Brain microvascular endothelial cell (primary cell): ENCODE results near the gene ZBBX.

ENCODE experiments used
- DNase-seq: peaks from one replicate; pipeline ENCODE4 v3.0.0-alpha.2; 2020
- H3K27ac ChIP-seq: fragments of 250-450 bp; sonication (Bioruptor Pico); 2 replicates; pipeline ENCODE4 v1.5.1; 2020; ENCODE audit warnings: mild to moderate bottlenecking, moderate library complexity
- H3K27me3 ChIP-seq: fragments of 250-450 bp; sonication (Bioruptor Pico); replicated peaks from 2 replicates; pipeline ENCODE4 v1.5.1; 2020; ENCODE audit warnings: mild to moderate bottlenecking
- H3K36me3 ChIP-seq: fragments of 250-450 bp; sonication (Bioruptor Pico); replicated peaks from 2 replicates; pipeline ENCODE4 v1.5.1; 2020; ENCODE audit warnings: mild to moderate bottlenecking
- H3K4me3 ChIP-seq: 2 replicates; pipeline ENCODE4 v1.5.1; 2011; ENCODE audit warnings: low read depth, mild to moderate bottlenecking, control low read depth, low read length, moderate library complexity
- in situ Hi-C: cut with HindIII; loops from 2 replicates; pipeline ENCODE4 v1.10.0; 2017; ENCODE audit warnings: low sequenced_read_pairs, low pct_ligation_motif_present
- TF ChIP-seq, protein P1 (sequence below): IDR thresholded peaks from 2 replicates; pipeline ENCODE4 v1.5.1; 2011; ENCODE audit warnings: low read depth, mild to moderate bottlenecking, moderate library complexity, low read length, control low read depth, inconsistent platforms; ENCODE audit errors: missing control alignments

The ZBBX gene

DNA sequence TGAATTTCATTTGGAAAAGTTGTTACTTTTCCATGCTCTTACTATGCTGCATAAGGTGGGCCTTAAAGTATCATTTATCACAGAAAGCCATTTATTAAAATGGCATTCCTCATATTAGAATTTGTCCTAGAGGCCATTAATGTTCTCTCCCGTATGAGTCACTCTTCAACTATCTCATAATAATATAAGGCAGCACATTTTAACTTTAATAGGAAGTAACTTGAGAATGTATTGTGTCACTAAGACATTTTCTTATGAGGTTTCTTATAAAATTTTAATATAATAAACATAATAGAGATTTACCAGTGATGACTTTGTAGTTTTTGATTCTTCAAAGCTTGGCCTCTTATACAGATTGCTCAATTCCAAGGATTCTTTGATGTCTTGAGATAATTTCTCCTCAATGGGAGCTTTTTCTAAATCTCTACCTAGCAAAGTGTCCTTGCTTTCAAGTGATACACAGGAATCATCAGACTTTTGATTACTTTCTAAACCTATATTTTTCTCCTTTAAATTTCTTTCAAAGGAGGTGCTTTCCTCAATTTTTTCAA is 74.7 kb downstream of the ZBBX start:
- H3K27me3 ChIP-seq, result no peaks in the 10 kb centered on the region
- H3K27ac ChIP-seq, result no peak overlapping the region
- in situ Hi-C loops, result no loop called here
- TF ChIP-seq, protein P1, sequence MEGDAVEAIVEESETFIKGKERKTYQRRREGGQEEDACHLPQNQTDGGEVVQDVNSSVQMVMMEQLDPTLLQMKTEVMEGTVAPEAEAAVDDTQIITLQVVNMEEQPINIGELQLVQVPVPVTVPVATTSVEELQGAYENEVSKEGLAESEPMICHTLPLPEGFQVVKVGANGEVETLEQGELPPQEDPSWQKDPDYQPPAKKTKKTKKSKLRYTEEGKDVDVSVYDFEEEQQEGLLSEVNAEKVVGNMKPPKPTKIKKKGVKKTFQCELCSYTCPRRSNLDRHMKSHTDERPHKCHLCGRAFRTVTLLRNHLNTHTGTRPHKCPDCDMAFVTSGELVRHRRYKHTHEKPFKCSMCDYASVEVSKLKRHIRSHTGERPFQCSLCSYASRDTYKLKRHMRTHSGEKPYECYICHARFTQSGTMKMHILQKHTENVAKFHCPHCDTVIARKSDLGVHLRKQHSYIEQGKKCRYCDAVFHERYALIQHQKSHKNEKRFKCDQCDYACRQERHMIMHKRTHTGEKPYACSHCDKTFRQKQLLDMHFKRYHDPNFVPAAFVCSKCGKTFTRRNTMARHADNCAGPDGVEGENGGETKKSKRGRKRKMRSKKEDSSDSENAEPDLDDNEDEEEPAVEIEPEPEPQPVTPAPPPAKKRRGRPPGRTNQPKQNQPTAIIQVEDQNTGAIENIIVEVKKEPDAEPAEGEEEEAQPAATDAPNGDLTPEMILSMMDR, result no peak
- no peak for DNase-seq
- no peak overlapping the region for H3K4me3 ChIP-seq
- no peaks in the 10 kb centered on the region for H3K36me3 ChIP-seq

DNA sequence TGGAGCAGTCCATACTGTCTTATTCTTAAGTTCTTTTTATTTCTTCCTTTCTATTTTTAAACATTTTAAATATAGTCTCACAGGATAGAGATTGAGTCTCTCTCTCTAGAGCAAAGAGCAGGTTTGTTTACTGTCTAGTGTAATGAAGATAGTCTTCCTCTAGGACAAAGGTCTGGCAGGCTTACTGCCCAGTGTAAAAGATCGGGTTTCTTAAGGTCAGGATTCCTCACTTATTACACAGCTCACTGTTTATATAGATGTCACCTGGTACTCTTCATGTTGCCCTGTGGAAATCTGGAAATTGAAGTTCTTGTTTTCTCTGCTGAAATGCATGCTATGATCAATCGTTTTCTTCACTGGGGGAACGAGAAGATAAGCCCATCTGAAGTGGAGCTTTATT is 76.0 kb downstream of the ZBBX start:
- DNase-seq, result no peak
- TF ChIP-seq, protein P1, result no peak
- H3K27me3 ChIP-seq, result no peaks in the 10 kb centered on the region
- in situ Hi-C loops, result no loop called here
- no peak overlapping the region for H3K27ac ChIP-seq
- no peak overlapping the region for H3K4me3 ChIP-seq
- no peaks in the 10 kb centered on the region for H3K36me3 ChIP-seq

DNA sequence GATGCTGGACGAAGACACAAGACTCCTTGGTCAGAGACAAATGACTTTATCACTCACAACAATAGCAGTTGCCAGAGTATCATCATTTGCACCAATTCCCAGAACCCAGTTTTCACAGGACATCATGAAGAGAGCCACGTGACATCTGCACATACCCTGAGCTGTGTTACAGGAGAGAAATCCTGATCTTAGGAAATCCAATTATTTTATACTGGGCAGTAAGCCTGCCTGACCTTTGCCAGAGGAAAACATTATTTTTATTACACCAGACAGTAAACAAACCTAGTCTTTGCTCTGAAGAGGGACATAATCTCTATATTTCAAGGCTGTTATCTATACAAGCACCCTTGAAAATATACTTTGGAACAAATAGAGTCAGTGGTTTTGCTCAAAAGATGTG is 77.4 kb downstream of the ZBBX start:
- H3K36me3 ChIP-seq, result no peaks in the 10 kb centered on the region
- H3K27ac ChIP-seq, result no peak overlapping the region
- DNase-seq, result no peak
- in situ Hi-C loops, result no loop called here
- H3K4me3 ChIP-seq, result no peak overlapping the region
- H3K27me3 ChIP-seq, result no peaks in the 10 kb centered on the region
- TF ChIP-seq, protein P1, result no peak

DNA sequence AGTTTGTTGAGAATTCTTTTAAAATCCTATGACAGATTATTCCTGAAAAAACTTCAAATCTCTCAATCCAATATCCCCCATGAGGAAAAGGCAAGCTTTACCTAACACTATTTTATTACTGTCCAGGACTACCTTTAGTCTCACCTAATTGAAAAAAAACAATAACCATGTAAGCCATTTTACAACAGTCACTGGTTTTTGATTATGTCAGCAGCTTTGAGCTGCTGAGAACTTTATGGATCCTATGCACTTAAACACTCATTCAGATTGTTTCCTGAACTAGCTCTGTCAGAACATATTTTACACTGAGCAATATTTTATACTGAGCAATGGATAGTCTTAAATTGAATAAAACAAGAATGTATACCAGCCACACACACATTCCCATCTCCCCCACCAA is 79.9 kb downstream of the ZBBX start:
- H3K36me3 ChIP-seq, result no peaks in the 10 kb centered on the region
- no peaks in the 10 kb centered on the region for H3K27me3 ChIP-seq
- in situ Hi-C loops, result no loop called here
- no peak overlapping the region for H3K4me3 ChIP-seq
- TF ChIP-seq, protein P1, result no peak
- DNase-seq, result no peak
- no peak overlapping the region for H3K27ac ChIP-seq

DNA sequence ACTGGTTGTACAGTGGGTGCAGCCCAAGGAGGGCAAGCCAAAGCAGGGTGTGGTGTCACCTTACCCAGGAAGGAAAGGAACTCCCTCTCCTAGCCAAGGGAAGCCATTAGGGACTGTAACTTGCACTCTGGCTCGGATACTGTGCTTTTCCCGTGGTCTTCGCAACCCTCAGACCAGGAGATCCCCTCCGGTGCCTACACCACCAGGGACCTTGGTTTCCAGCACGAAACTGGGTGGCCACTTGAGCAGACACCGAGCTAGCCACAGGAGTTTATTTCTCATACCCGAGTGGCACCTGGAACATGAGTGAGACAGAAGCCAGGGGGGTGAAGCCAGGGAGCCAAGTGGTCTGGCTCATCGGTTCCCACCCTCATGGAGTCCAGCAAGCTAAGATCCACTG is 90.7 kb downstream of the ZBBX start:
- Histone ChIP-seq H3K36me3 (no peaks in the 10 kb centered on the region), H3K27me3 (no peaks in the 10 kb centered on the region), H3K4me3 (no peak overlapping the region), H3K27ac (no peak overlapping the region)
- TF ChIP-seq, protein P1, result no peak
- DNase-seq, result no peak
- in situ Hi-C loops, result no loop called here

DNA sequence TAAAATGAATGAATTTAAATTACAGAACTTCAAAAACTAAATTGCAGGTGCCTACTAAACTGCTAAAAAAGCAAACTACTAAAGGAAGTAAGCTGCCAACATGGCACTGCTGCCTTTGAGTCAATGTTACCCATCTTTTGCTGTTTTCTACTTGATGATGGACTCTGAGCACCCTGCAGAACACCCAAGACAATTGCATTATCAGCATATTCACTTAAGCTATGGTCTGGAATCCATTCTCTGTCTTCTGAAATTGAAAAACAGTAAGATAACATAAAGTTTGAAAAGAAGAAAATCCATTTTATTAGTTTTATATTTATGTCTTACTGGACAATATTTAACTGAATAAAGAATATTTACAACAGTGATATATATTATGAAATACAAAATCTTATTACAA is 91.4 kb downstream of the ZBBX start:
- no peak for DNase-seq
- TF ChIP-seq, protein P1, result no peak
- H3K36me3 ChIP-seq, result no peaks in the 10 kb centered on the region
- in situ Hi-C loops, result no loop called here
- no peak overlapping the region for H3K27ac ChIP-seq
- no peaks in the 10 kb centered on the region for H3K27me3 ChIP-seq
- H3K4me3 ChIP-seq, result no peak overlapping the region
